PC-9 (cell line): ENCODE data around the gene CCT2.

Experiments used
- CTCF ChIP-seq: fragments of 200-600 bp; sonication (generic); conservative IDR thresholded peaks from 2 replicates; pipeline ENCODE4 v1.6.1; 2017; ENCODE audit warnings: mixed run types, antibody characterized with exemption, mild to moderate bottlenecking, moderate library complexity
- EZH2 ChIP-seq: fragments of 200-600 bp; sonication (generic); IDR thresholded peaks from 2 replicates; pipeline ENCODE4 v1.8.0; 2017; ENCODE audit warnings: antibody characterized with exemption, low read depth

- TF ChIP-seq CTCF (no peak), EZH2 (no peak)
These were observed 34.5 kb upstream of the CCT2 start for GRCh38 chr12:69550569-69551350.
